ENCODE data around the gene ENGASE. TPM values are rescaled to one million over a fixed set of nuclear protein-coding genes. Genes with fewer than 3 reads are reported as not detected.

Gene ENGASE
- total and polyA plus RNA-seq, 2 donors (not counting 1 experiment from before 2014, with no cell fraction given): 3.6 to 14.9 TPM

DNA sequence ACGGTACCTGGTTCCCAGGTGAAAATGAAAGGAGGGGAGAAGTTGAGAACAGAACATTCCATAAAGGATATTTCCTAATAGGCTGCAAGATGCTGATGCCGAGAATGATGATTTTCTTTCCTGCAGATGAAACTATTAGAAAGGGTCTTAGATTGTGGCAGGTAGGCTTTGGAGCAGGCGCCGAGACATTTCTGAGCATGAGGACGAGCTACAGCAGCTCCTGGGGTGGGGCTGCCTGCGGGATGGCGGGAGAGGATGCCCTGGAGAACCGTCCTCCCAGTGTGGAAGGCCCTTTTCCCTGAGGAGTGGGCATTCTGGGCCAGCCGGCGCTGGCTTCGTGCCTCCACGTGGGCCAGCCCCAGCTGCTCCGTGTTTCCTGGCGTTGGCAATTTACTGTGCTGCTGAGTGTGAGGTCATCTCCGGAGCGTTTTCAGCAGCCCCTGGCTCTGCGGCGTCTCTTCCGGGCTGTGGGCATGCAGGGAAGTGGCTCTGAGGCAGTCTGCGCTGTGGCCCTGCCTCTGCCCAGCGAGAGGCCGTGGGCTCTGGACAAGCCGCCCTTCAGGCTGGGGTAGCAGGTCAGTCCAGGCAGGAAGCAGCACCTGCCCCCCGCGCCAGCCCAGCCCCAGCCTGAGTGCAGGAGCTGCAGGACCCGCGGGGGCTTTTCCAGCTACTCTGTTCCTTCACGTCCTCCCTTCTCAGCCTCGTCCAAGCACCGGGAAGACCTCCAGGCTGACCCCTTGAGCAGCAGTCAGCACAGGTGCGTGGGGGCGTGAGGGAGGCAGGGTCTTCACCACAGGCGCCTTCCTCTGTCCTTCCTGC lies 12.2 kb downstream of the ENGASE start:
- no peak overlapping the region for H3K4me3 ChIP-seq (replicated peaks in 1 of 4; ENCODE audit: control extremely low read depth in 1 of 4, insufficient read depth in 1 of 4, low read depth in 3 of 4, low read length in 4 of 4)
- H3K4me2 ChIP-seq (ENCODE audit: extremely low read depth, insufficient read depth, low read length): no peak overlapping the region
- H2AFZ ChIP-seq (ENCODE audit: low read length): no peak overlapping the region
- no peaks in the 10 kb centered on the region for H3K4me1 ChIP-seq (ENCODE audit: control insufficient read depth, extremely low read depth, insufficient read depth, low read length)
- no peaks in the 10 kb centered on the region for H3K79me2 ChIP-seq (ENCODE audit: control insufficient read depth, insufficient read depth, low read length)
- no peaks in the 10 kb centered on the region for H3K27me3 ChIP-seq (ENCODE audit: control insufficient read depth, insufficient read depth, low read length)
- H3K9ac ChIP-seq (ENCODE audit: insufficient read depth, low read length): no peak overlapping the region
- no peaks in the 10 kb centered on the region for H3K9me3 ChIP-seq (ENCODE audit: control insufficient read depth, insufficient read depth, low read depth, low read length)
- no peak overlapping the region for H3K27ac ChIP-seq (ENCODE audit: insufficient read depth, low read length)
- H4K20me1 ChIP-seq (ENCODE audit: control insufficient read depth, extremely low read depth, insufficient read depth, low read length): no peaks in the 10 kb centered on the region
- TF ChIP-seq EZH2 (IDR thresholded peaks at IDR 0.05; ENCODE audit: low read length, missing control alignments): no peak
- no peak for TF ChIP-seq CTCF (conservative IDR thresholded peaks at IDR 0.05 in 1 of 2, IDR thresholded peaks at IDR 0.05 in 1 of 2; ENCODE audit: low read depth in 1 of 2, low read length in 2 of 2)
- no peak for DNase-seq (ENCODE audit: low read depth in 2 of 2)
- H3K36me3 ChIP-seq (ENCODE audit: control insufficient read depth, insufficient read depth, low read length): no peaks in the 10 kb centered on the region

- no peaks in the 10 kb centered on the region for H3K36me3 ChIP-seq (ENCODE audit: control insufficient read depth, insufficient read depth, low read length)
- H3K4me3 ChIP-seq (replicated peaks in 1 of 4; ENCODE audit: control extremely low read depth in 1 of 4, insufficient read depth in 1 of 4, low read depth in 3 of 4, low read length in 4 of 4): no peak overlapping the region
- H4K20me1 ChIP-seq (ENCODE audit: control insufficient read depth, extremely low read depth, insufficient read depth, low read length): no peaks in the 10 kb centered on the region
- H3K4me2 ChIP-seq (ENCODE audit: extremely low read depth, insufficient read depth, low read length): no peak overlapping the region
- no peak overlapping the region for H3K27ac ChIP-seq (ENCODE audit: insufficient read depth, low read length)
- H3K79me2 ChIP-seq (ENCODE audit: control insufficient read depth, insufficient read depth, low read length): no peaks in the 10 kb centered on the region
- no peaks in the 10 kb centered on the region for H3K4me1 ChIP-seq (ENCODE audit: control insufficient read depth, extremely low read depth, insufficient read depth, low read length)
- H3K9ac ChIP-seq (ENCODE audit: insufficient read depth, low read length): no peak overlapping the region
- no peaks in the 10 kb centered on the region for H3K9me3 ChIP-seq (ENCODE audit: control insufficient read depth, insufficient read depth, low read depth, low read length)
- H3K27me3 ChIP-seq (ENCODE audit: control insufficient read depth, insufficient read depth, low read length): no peaks in the 10 kb centered on the region
- no peak overlapping the region for H2AFZ ChIP-seq (ENCODE audit: low read length)
- DNase-seq (ENCODE audit: low read depth in 2 of 2): peak; percentile 9 to 39
- TF ChIP-seq EZH2 (IDR thresholded peaks at IDR 0.05; ENCODE audit: low read length, missing control alignments) (no peak), CTCF (conservative IDR thresholded peaks at IDR 0.05 in 1 of 2, IDR thresholded peaks at IDR 0.05 in 1 of 2; ENCODE audit: low read depth in 1 of 2, low read length in 2 of 2) (peak; percentile 71 to 90)
Observed at GRCh38 chr17:79087428-79088143, 13.0 kb downstream of the ENGASE start.

- H3K27me3 ChIP-seq (ENCODE audit: control insufficient read depth, insufficient read depth, low read length): no peaks in the 10 kb centered on the region
- no peaks in the 10 kb centered on the region for H3K9me3 ChIP-seq (ENCODE audit: control insufficient read depth, insufficient read depth, low read depth, low read length)
- no peaks in the 10 kb centered on the region for H4K20me1 ChIP-seq (ENCODE audit: control insufficient read depth, extremely low read depth, insufficient read depth, low read length)
- H3K79me2 ChIP-seq (ENCODE audit: control insufficient read depth, insufficient read depth, low read length): no peaks in the 10 kb centered on the region
- H3K4me1 ChIP-seq (ENCODE audit: control insufficient read depth, extremely low read depth, insufficient read depth, low read length): no peaks in the 10 kb centered on the region
- H2AFZ ChIP-seq (ENCODE audit: low read length): no peak overlapping the region
- no peak overlapping the region for H3K4me2 ChIP-seq (ENCODE audit: extremely low read depth, insufficient read depth, low read length)
- H3K27ac ChIP-seq (ENCODE audit: insufficient read depth, low read length): no peak overlapping the region
- H3K36me3 ChIP-seq (ENCODE audit: control insufficient read depth, insufficient read depth, low read length): no peaks in the 10 kb centered on the region
- no peak overlapping the region for H3K4me3 ChIP-seq (replicated peaks in 1 of 4; ENCODE audit: control extremely low read depth in 1 of 4, insufficient read depth in 1 of 4, low read depth in 3 of 4, low read length in 4 of 4)
- H3K9ac ChIP-seq (ENCODE audit: insufficient read depth, low read length): no peak overlapping the region
- no peak for TF ChIP-seq EZH2 (IDR thresholded peaks at IDR 0.05; ENCODE audit: low read length, missing control alignments)
- no peak for TF ChIP-seq CTCF (conservative IDR thresholded peaks at IDR 0.05 in 1 of 2, IDR thresholded peaks at IDR 0.05 in 1 of 2; ENCODE audit: low read depth in 1 of 2, low read length in 2 of 2)
- DNase-seq (ENCODE audit: low read depth in 2 of 2): no peak
Observed at GRCh38 chr17:79088247-79088996, 13.8 kb downstream of the ENGASE start.
